ENCODE data around the gene HELLS. TPM values are rescaled to one million over a fixed set of nuclear protein-coding genes. Genes with fewer than 3 reads are reported as not detected.

HELLS gene
- total RNA-seq, 1 experiment from 2014 or later = 291 TPM

- Histone ChIP-seq H4K5ac (ENCODE audit: insufficient read length, low read depth, low read length) (no peak overlapping the region), H3K27ac (ENCODE audit: insufficient read length, low read depth, low read length) (no peak overlapping the region), H3K4me2 (ENCODE audit: insufficient read depth, insufficient read length, low read length) (no peak overlapping the region), H3K79me2 (ENCODE audit: insufficient read depth, low read length) (no peaks in the 10 kb centered on the region), H3K9ac (ENCODE audit: extremely low read depth, insufficient read length, low read length) (no peak overlapping the region), H2BK12ac (ENCODE audit: insufficient read length, low read depth, low read length) (no peak overlapping the region), H3T11ph (ENCODE audit: low read length) (no peak overlapping the region), H2BK5ac (ENCODE audit: insufficient read length, low read length) (no peak overlapping the region), H2AK5ac (ENCODE audit: insufficient read length, low read length) (no peak overlapping the region), H3K9me3 (ENCODE audit: control insufficient read depth, low read depth, low read length) (no peaks in the 10 kb centered on the region), H3K56ac (ENCODE audit: insufficient read length, low read depth, low read length) (no peak overlapping the region), H3K27me3 (ENCODE audit: insufficient read depth, low read length) (no peaks in the 10 kb centered on the region), H4K20me1 (ENCODE audit: control insufficient read depth, insufficient read depth, insufficient read length) (no peaks in the 10 kb centered on the region), H3K23me2 (ENCODE audit: insufficient read length, low read depth, low read length, poor library complexity, severe bottlenecking) (no peaks in the 10 kb centered on the region), H4K91ac (ENCODE audit: insufficient read length, low read depth, low read length) (no peak overlapping the region), H2AFZ (ENCODE audit: low read length) (no peak overlapping the region), H2BK20ac (ENCODE audit: low read depth, low read length, poor library complexity, severe bottlenecking) (no peak overlapping the region), H3K4me1 (ENCODE audit: insufficient read depth, low read length) (no peaks in the 10 kb centered on the region), H3K79me1 (ENCODE audit: insufficient read depth, low read depth, low read length, poor library complexity, severe bottlenecking) (no peaks in the 10 kb centered on the region), H2BK120ac (ENCODE audit: low read depth, low read length, poor library complexity, severe bottlenecking) (no peak overlapping the region), H4K8ac (replicated peaks; ENCODE audit: insufficient read length, low read depth, low read length) (no peak overlapping the region), H3K23ac (ENCODE audit: insufficient read length, low read depth, low read length) (no peak overlapping the region), H3K14ac (ENCODE audit: insufficient read depth, low read length) (no peak overlapping the region), H2BK15ac (ENCODE audit: low read depth, low read length) (no peak overlapping the region), H3K18ac (ENCODE audit: insufficient read length, low read depth, low read length) (no peak overlapping the region), H3K4ac (ENCODE audit: low read depth, low read length) (no peak overlapping the region)
- no peak overlapping the region for H3K4me3 Mint-ChIP-seq
- H3K27me3 Mint-ChIP-seq (ENCODE audit: low read depth) = no peaks in the 10 kb centered on the region; the same call in 1 of the 2 replicates
- peak; percentile 63 for TF ChIP-seq CTCF (conservative IDR thresholded peaks at IDR 0.05)
- H3K27ac Mint-ChIP-seq = no peak overlapping the region
- H3K9me3 Mint-ChIP-seq = no peaks in the 10 kb centered on the region
- H3K36me3 Mint-ChIP-seq (ENCODE audit: insufficient read depth in 1 of 3, low read depth in 3 of 3) = no peaks in the 10 kb centered on the region
- no peak for DNase-seq
- no CpG with 5 or more reads among the region's 5 CpGs for WGBS (ENCODE audit: extremely low coverage, insufficient read length, low lambda C conversion rate)
- no peaks in the 10 kb centered on the region for H3K4me1 Mint-ChIP-seq
Observed at GRCh38 chr10:94500063-94500462, 45.5 kb upstream of the HELLS start.

Data from H9 (cell line).